RWPE1 (cell line): ENCODE data around the gene NFASC.

Experiments
- CTCF ChIA-PET: fragments of 350-600 bp; sonication (Branson Sonifier 250); formaldehyde crosslinking; extraction: SDS; loops from one replicate; lab custom pipeline; 2021; lab: Yijun Ruan, JAX
- POLR2A ChIA-PET: fragments of 400-600 bp; formaldehyde crosslinking; extraction: SDS; loops from one replicate; lab custom pipeline; 2020; ENCODE audit warnings: antibody characterized with exemption; ENCODE audit not compliant: low non-redundant PET; lab: Yijun Ruan, JAX
- DNase-seq: peaks from one replicate; pipeline ENCODE4 v3.0.0; 2012; ENCODE audit warnings: low spot score
- H3K27ac ChIP-seq: fragments of 450-650 bp; 2 replicates; pipeline ENCODE4 v1.5.1; 2017
- CTCF ChIP-seq: fragments of 450-650 bp; conservative IDR thresholded peaks from 2 replicates; pipeline ENCODE4 v1.5.1; 2017; ENCODE audit warnings: low read depth, mild to moderate bottlenecking

The NFASC gene

DNA sequence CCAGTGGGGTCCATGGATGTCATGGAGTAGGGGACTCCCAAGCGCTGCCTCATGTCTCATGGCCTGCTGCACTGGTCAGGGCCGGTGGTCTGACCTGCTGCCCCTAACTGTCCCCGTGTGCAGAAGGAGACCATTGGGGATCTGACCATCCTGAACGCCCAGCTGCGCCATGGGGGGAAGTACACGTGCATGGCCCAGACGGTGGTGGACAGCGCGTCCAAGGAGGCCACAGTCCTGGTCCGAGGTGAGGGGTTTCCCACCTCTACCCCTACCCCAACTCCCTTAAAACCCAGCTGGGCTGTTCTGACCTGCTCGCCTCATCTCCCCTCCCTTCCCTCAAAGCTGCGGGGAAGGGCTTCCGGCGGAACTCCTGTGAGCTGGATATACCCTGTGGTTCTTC lies 195.0 kb downstream of the NFASC start:
- TF ChIP-seq CTCF, result no peak
- H3K27ac ChIP-seq, result no peak overlapping the region
- DNase-seq, result no peak
- ChIA-PET CTCF (interaction anchor here (0.6 to 1.8 kb wide), 7 partner anchors 9 to 210 kb away, joined by 3 to 7 read pairs (median 6); no protein-coding TSS in a partner anchor), POLR2A (interaction anchor here (0.9 kb wide), 1 partner anchor 76 kb away, joined by 3 read pairs; no protein-coding TSS in a partner anchor)

GRCh38 chr1:205066141-205066818 lies 195.6 kb downstream of the NFASC start:
- no peak for DNase-seq
- H3K27ac ChIP-seq, result no peak overlapping the region
- ChIA-PET CTCF (interaction anchor here (0.5 to 1.8 kb wide), 11 partner anchors 9 to 251 kb away, joined by 3 to 7 read pairs (median 4); no protein-coding TSS in a partner anchor), POLR2A (interaction anchor here (0.9 kb wide), 1 partner anchor 76 kb away, joined by 3 read pairs; no protein-coding TSS in a partner anchor)
- TF ChIP-seq CTCF, result no peak

GRCh38 chr1:205067031-205067430 lies 196.4 kb downstream of the NFASC start:
- POLR2A ChIA-PET, result interaction anchor here (0.6 kb wide), 1 partner anchor 14 kb away, joined by 3 read pairs; no protein-coding TSS in a partner anchor
- H3K27ac ChIP-seq, result no peak overlapping the region
- CTCF ChIA-PET, result interaction anchor here (0.5 to 1.8 kb wide), 6 partner anchors 11 to 252 kb away, joined by 3 to 7 read pairs (median 4); no protein-coding TSS in a partner anchor
- DNase-seq, result no peak
- TF ChIP-seq CTCF, result no peak

DNA sequence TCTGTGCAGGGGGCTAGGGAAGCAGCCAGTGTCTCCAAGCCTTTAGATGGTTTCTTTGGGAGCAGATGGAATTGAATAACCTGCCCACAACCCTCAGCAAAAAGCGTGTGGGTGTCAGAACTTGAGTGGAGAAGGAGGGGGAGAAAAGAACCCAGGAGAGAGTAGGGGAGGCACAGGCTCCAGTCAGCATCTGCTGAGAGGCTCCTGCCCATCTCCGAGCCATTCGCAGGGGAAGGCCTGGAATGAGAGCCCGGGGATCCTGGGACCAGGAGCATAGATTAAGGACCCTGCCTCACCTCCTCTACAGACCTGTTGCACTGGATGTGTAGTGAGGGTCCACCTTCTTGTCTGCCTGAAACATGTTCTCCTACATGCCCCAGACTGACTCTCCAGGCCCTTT lies 197.3 kb downstream of the NFASC start:
- no peak for DNase-seq
- ChIA-PET CTCF (interaction anchor here (0.7 kb wide), 1 partner anchor 188 kb away, joined by 3 read pairs; no protein-coding TSS in a partner anchor), POLR2A (no interaction called here)
- H3K27ac ChIP-seq, result no peak overlapping the region
- no peak for TF ChIP-seq CTCF

- ChIA-PET POLR2A (no interaction called here), CTCF (interaction anchor here (0.7 to 1.0 kb wide), 3 partner anchors 79 to 939 kb away, joined by 3 read pairs; no protein-coding TSS in a partner anchor)
- no peak overlapping the region for H3K27ac ChIP-seq
- no peak for TF ChIP-seq CTCF
- no peak for DNase-seq
Observed at GRCh38 chr1:205068457-205069040, 197.9 kb downstream of the NFASC start.

DNA sequence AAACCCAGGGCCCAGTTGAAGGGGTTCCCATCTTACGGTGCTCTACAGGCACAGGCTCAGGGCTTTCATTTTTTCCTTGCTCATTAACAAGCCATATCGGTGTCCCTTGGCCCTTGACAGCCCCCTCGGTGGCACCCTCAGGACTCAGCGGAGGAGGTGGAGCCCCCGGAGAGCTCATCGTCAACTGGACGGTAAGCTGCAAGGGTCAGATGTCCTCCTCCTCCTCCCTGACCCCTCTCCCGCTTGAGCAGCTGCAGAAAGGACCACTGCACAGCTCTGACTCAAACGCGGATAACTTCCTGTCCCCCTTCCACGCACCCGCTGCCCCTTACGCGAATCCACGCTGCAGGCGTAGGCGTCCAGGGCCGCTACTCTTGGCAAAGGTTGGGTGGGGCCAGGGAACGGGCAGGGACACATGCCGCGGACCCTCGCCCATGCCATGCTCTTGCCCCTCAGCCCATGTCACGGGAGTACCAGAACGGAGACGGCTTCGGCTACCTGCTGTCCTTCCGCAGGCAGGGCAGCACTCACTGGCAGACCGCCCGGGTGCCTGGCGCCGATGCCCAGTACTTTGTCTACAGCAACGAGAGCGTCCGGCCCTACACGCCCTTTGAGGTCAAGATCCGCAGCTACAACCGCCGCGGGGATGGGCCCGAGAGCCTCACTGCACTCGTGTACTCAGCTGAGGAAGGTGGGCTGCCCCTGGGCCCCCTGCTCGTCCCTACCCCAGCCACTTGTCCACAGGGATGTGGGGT lies 198.9 kb downstream of the NFASC start:
- ChIA-PET POLR2A (no interaction called here), CTCF (interaction anchor here (0.6 to 1.6 kb wide), 4 partner anchors 8 to 416 kb away, joined by 3 to 6 read pairs (median 3); no protein-coding TSS in a partner anchor)
- H3K27ac ChIP-seq, result no peak overlapping the region
- no peak for TF ChIP-seq CTCF
- no peak for DNase-seq
